Right lobe of liver (tissue), 4 donors: Measurements from ENCODE around the gene MAG.

Experiments
- CTCF ChIP-seq, 4 donors: fragments of 200-600 bp in 3 of 4; fragments of 450-650 bp in 1 of 4; IDR thresholded peaks; one replicate each; pipeline versions ENCODE4 v1.5.1 to v1.8.0; 2016 to 2022; ENCODE audit warnings: antibody characterized with exemption in 4 of 4, mild to moderate bottlenecking in 2 of 4
- POLR2A ChIP-seq: fragments of 450-650 bp; IDR thresholded peaks from one replicate; pipeline ENCODE4 v1.6.1; 2017; ENCODE audit warnings: antibody characterized with exemption, mild to moderate bottlenecking
- donor health status: DM: no; HTN: no; CAD: no.
- donor health status: DM: no; HTN: no; CAD: no.
- donor health status: DM: no; HTN: yes; CAD: no.

GRCh38 chr19:35271546-35271945 lies 20.4 kb upstream of the MAG start:
- TF ChIP-seq CTCF (IDR thresholded peaks at IDR 0.05) (no peak), POLR2A (no peak)
